GM18520 (cell line): ENCODE results near the gene DYSF.
"Not testable (repeated sequence)": the region's sequence is repeated elsewhere in the genome, so short reads cannot be mapped to it uniquely, and the experiment has no call there.

Source experiments
- ATAC-seq: cut with Tn5 transposase; IDR thresholded peaks from one replicate; pipeline ENCODE4 v1.9.1; 2021; ENCODE audit not compliant: unreplicated experiment

Gene DYSF

GRCh38 chr2:71453404-71454220 is at the start of gene DYSF:
TSS of gene DYSF (plus strand) at chr2:71453561.
- no peak for ATAC-seq

GRCh38 chr2:71409611-71410010 is 43.8 kb upstream of the DYSF start:
- no peak for ATAC-seq

GRCh38 chr2:71410696-71411095 is 42.7 kb upstream of the DYSF start:
- ATAC-seq: no peak

GRCh38 chr2:71416866-71417265 is 36.5 kb upstream of the DYSF start:
- not testable (repeated sequence) for ATAC-seq

GRCh38 chr2:71417300-71418202 is 35.8 kb upstream of the DYSF start:
- no peak for ATAC-seq

GRCh38 chr2:71419145-71419544 is 34.2 kb upstream of the DYSF start:
- no peak for ATAC-seq

- ATAC-seq: no peak
These were observed 33.4 kb upstream of the DYSF start for GRCh38 chr2:71419976-71420375.

- ATAC-seq: no peak
These were observed 30.6 kb upstream of the DYSF start for GRCh38 chr2:71422786-71423185.

GRCh38 chr2:71423817-71424420 is 29.4 kb upstream of the DYSF start:
- no peak for ATAC-seq

- ATAC-seq: no peak
These were observed 26.6 kb upstream of the DYSF start for GRCh38 chr2:71426721-71427120.

- no peak for ATAC-seq
These were observed 24.6 kb upstream of the DYSF start for GRCh38 chr2:71428472-71429383.

GRCh38 chr2:71445142-71445541 is 8.2 kb upstream of the DYSF start:
- not testable (repeated sequence) for ATAC-seq

GRCh38 chr2:71446505-71446904 is 6.9 kb upstream of the DYSF start:
- ATAC-seq: no peak

GRCh38 chr2:71449343-71449742 is 4.0 kb upstream of the DYSF start:
- no peak for ATAC-seq

GRCh38 chr2:71451705-71452104 is 1.7 kb upstream of the DYSF start:
- ATAC-seq: no peak

GRCh38 chr2:71452565-71452964 is 796 bp upstream of the DYSF start:
- no peak for ATAC-seq

- no peak for ATAC-seq
These were observed 1.1 kb downstream of the DYSF start for GRCh38 chr2:71454221-71455010.

GRCh38 chr2:71455011-71455740 is 1.8 kb downstream of the DYSF start:
- no peak for ATAC-seq
